GM12878 (cell line): ENCODE measurements around the gene PLPP3. TPM values are rescaled to one million over a fixed set of nuclear protein-coding genes. Genes with fewer than 3 reads are reported as not detected.

Source experiments
- RELA ChIP-seq: fragments of 450-650 bp; IDR thresholded peaks from 2 replicates; pipeline ENCODE4 v1.8.0; 2014; ENCODE audit warnings: borderline replicate concordance; ENCODE audit not compliant: partially characterized antibody
- SREBF2 ChIP-seq: IDR thresholded peaks from 2 replicates; pipeline ENCODE4 v1.6.1; 2012; ENCODE audit warnings: mild to moderate bottlenecking, low read length
- TARDBP ChIP-seq: IDR thresholded peaks from 2 replicates; pipeline ENCODE4 v1.6.1; 2016; ENCODE audit warnings: borderline replicate concordance
- polyA plus RNA-seq, 11 experiments: library from polyadenylated mRNA; depleted of rRNA in 4 of 11; unstranded in 6 of 11; stranded (reverse) in 5 of 11; fragments of >200 nt; fragmentation: Nextera tagmentation in 4 of 11; fragmentation: Illumina TruSeq in 1 of 11; extraction: Ambion mirVana in 4 of 11; extraction: Trizol in 1 of 11; gene quantifications; 1 replicate in 1 of 11; 2 replicates in 10 of 11; pipeline versions ENCODE4 v1.2.1 to v1.2.3, GENCODE V29; 2011 to 2016; ENCODE audit warnings: inconsistent platforms in 2 of 11, missing spikeins in 2 of 11, low read depth in 1 of 11
- total RNA-seq, 4 experiments: library from RNA; depleted of rRNA in 3 of 4; stranded (reverse); fragments of >200 nt in 3 of 4; fragmentation: Illumina TruSeq in 1 of 4; extraction: Trizol in 1 of 4; gene quantifications; 2 replicates each; pipeline versions ENCODE4 v1.2.1 to v1.2.3, GENCODE V29; 2013 to 2021
- TF ChIP-seq, protein P1 (sequence below): fragments of 150-350 bp; IDR thresholded peaks from 2 replicates; pipeline ENCODE4 v1.6.1; 2014; ENCODE audit warnings: mild to moderate bottlenecking, low read depth, low read length
- TF ChIP-seq, protein P2 (sequence below): IDR thresholded peaks from 2 replicates; pipeline ENCODE4 v1.6.1; 2012; ENCODE audit warnings: mild to moderate bottlenecking, low read depth, low read length
- TF ChIP-seq, protein P3 (sequence below): IDR thresholded peaks from 2 replicates; pipeline ENCODE4 v1.6.1; 2012; ENCODE audit warnings: low read length, inconsistent platforms

The PLPP3 gene
- total and polyA plus RNA-seq, 10 of the 15 experiments (the other 5 are each of a cell fraction or from before 2014, with no cell fraction given): 6.4 to 26.8 (median 9.5) TPM

DNA sequence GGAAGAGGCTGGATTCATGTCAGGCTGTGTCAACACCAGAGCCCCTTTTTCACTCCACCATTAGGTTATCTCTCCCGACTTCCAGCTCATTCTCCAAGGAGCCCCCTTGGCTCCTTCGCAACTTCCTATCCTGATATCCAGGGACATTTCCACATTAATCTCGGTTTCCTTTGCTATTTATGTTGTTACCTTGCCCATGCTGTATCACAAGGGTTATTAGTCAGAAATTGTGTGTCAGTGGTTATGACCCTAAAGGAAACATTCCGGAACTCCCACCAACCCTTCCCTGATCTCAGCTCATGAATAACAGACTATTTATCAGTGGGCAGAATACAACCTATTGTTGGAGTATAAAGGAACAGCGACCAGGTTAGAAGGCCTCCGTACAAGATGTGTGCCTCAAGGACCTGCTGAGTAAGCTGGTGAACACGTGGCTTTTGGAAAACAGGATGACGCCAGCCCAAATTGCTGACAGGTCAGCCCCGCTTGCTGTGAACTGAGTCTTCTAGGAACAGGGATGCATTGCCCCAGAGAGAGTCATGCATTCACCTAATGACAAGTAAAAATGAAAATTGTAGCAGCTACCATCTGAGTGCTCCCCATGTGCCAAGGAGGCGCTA lies 121.5 kb downstream of the PLPP3 start (continued):
- TF ChIP-seq, protein P1, sequence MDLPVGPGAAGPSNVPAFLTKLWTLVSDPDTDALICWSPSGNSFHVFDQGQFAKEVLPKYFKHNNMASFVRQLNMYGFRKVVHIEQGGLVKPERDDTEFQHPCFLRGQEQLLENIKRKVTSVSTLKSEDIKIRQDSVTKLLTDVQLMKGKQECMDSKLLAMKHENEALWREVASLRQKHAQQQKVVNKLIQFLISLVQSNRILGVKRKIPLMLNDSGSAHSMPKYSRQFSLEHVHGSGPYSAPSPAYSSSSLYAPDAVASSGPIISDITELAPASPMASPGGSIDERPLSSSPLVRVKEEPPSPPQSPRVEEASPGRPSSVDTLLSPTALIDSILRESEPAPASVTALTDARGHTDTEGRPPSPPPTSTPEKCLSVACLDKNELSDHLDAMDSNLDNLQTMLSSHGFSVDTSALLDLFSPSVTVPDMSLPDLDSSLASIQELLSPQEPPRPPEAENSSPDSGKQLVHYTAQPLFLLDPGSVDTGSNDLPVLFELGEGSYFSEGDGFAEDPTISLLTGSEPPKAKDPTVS: no peak
- TF ChIP-seq, protein P2, sequence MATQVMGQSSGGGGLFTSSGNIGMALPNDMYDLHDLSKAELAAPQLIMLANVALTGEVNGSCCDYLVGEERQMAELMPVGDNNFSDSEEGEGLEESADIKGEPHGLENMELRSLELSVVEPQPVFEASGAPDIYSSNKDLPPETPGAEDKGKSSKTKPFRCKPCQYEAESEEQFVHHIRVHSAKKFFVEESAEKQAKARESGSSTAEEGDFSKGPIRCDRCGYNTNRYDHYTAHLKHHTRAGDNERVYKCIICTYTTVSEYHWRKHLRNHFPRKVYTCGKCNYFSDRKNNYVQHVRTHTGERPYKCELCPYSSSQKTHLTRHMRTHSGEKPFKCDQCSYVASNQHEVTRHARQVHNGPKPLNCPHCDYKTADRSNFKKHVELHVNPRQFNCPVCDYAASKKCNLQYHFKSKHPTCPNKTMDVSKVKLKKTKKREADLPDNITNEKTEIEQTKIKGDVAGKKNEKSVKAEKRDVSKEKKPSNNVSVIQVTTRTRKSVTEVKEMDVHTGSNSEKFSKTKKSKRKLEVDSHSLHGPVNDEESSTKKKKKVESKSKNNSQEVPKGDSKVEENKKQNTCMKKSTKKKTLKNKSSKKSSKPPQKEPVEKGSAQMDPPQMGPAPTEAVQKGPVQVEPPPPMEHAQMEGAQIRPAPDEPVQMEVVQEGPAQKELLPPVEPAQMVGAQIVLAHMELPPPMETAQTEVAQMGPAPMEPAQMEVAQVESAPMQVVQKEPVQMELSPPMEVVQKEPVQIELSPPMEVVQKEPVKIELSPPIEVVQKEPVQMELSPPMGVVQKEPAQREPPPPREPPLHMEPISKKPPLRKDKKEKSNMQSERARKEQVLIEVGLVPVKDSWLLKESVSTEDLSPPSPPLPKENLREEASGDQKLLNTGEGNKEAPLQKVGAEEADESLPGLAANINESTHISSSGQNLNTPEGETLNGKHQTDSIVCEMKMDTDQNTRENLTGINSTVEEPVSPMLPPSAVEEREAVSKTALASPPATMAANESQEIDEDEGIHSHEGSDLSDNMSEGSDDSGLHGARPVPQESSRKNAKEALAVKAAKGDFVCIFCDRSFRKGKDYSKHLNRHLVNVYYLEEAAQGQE: no peak
- TF ChIP-seq TARDBP: no peak
- TF ChIP-seq SREBF2: no peak
- TF ChIP-seq, protein P3, sequence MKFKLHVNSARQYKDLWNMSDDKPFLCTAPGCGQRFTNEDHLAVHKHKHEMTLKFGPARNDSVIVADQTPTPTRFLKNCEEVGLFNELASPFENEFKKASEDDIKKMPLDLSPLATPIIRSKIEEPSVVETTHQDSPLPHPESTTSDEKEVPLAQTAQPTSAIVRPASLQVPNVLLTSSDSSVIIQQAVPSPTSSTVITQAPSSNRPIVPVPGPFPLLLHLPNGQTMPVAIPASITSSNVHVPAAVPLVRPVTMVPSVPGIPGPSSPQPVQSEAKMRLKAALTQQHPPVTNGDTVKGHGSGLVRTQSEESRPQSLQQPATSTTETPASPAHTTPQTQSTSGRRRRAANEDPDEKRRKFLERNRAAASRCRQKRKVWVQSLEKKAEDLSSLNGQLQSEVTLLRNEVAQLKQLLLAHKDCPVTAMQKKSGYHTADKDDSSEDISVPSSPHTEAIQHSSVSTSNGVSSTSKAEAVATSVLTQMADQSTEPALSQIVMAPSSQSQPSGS: no peak
- no peak for TF ChIP-seq RELA
